Measurements from ENCODE around the gene TBC1D1.

GRCh38 chr4:38013461-38014366 lies 122.8 kb downstream of the TBC1D1 start:
- TF ChIP-seq ZFP30 (CRISPR knock-in tag; IDR thresholded peaks at IDR 0.05), result no peak
- TF ChIP-seq CSRNP3 (CRISPR knock-in tag; IDR thresholded peaks at IDR 0.05), result no peak
- TF ChIP-seq PPARA (CRISPR knock-in tag; IDR thresholded peaks at IDR 0.05; ENCODE audit: borderline replicate concordance), result no peak
- no peak for TF ChIP-seq BACH2 (CRISPR knock-in tag; IDR thresholded peaks at IDR 0.05; ENCODE audit: borderline replicate concordance)
- TF ChIP-seq ZNF8 (CRISPR knock-in tag; IDR thresholded peaks at IDR 0.05), result no peak
- TF ChIP-seq RARB (CRISPR knock-in tag; IDR thresholded peaks at IDR 0.05), result no peak
- no peak for TF ChIP-seq ESRRG (CRISPR knock-in tag; IDR thresholded peaks at IDR 0.05)
